Activated CD4-positive, alpha-beta T cell treated with anti-CD3 and anti-CD28 coated beads, Interleukin-2, Interleukin-6, amounts not matched to agents 100 ng/mL and 50 ng/mL, durations not matched to agents 16 hours and 8 hours (primary cell): ENCODE measurements around the gene FAM131C.
"Not testable (repeated sequence)": the region's sequence is repeated elsewhere in the genome, so short reads cannot be mapped to it uniquely, and the experiment has no call there.

Experiments used
- DNase-seq: peaks from one replicate; pipeline ENCODE4 v3.0.0-alpha.2; 2020

The FAM131C gene

DNA sequence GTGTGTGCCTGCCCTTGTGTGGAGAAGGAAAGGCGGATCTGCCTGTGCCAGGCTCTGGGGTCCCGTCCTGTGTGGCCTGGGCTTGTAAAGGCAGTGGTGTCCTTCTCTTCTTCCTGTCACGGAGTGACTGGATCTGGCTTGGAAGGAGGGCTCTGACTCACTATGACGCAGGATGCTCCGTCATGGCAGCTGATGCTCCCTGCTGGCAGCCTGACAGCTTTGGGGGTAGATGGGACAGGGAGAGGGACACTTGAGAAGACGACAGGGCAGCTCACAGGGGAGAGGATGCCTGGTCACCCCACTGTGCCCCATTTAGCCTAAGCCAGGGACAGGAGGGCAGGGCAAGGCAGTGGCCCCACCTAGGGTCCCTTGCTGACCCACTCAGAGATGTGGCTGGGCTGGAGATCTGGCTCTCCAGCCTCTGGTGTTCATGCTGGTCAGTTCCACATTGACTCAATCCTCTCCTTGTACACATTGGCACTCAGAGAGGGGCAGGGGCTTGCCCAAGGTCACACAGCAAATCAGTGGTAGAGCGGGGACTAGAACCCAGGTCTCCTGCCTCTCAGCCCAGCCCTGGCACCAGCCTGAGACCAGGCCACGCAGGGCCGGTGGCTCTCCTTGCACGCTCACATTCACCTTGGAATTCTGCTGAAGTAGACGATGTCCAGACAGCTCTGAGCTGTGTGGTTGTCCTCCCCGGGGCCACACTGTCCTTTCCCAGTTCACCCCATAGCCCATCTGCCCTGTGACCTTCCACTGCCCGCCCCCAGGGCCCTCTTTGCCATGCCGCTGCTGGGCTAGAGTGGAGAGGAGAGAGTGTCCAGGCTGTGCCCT is 2.8 kb upstream of the FAM131C start:
- no peak for DNase-seq

DNA sequence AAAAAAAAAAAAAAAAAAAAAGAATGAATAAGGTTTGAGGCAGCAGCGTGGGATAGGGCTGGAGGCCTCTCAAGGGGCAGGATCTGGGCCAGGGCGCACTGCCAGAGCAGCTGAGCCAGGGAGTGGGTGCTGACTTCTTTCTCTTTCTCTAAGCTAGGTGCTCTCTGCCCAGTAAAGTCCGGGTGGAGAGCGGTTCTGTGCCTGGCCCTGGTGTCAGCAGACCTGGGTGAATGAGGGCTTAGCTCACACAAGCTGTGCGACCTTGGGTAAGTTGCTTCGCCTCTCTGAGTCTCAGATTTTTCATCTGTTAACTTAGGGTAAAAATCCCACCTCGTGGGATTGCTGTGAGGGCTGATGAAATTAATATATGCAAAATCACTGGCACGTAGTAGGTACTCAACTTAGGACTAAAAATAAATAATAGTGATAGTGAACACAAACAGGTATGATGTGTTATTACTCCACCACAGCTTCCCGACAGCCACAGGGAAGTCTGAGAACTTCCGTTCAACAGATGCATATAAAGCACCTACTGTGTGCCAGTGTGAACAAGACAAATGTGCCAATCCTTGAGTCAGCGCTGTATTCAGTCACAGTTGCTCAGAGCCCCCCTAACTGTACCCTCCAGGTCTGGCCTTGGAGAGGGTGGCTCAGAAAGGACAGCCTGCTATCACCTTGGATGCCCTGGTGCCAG is 2.0 kb upstream of the FAM131C start:
- DNase-seq: no peak

DNA sequence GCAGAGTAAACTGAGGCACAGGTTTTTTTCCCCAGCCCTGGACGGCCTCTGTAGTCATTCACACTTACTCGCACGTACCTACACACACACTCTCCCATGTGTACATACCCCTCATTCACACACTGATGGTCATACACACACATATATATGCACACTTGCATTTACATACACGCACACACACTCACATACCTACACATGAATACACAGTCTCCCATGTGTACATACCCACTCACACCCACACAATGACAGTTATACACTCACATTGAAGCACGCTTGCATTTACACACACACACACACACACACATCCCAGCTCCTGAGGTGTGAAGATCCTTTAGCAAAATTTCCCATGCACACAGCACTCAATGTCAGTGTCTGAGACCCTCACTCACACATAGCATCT is 766 bp upstream of the FAM131C start:
- no peak for DNase-seq

GRCh38 chr1:16072616-16073484 is 601 bp downstream of the FAM131C start:
- DNase-seq: no peak

- no peak for DNase-seq
These were observed 1.4 kb downstream of the FAM131C start for GRCh38 chr1:16072095-16072494.

DNA sequence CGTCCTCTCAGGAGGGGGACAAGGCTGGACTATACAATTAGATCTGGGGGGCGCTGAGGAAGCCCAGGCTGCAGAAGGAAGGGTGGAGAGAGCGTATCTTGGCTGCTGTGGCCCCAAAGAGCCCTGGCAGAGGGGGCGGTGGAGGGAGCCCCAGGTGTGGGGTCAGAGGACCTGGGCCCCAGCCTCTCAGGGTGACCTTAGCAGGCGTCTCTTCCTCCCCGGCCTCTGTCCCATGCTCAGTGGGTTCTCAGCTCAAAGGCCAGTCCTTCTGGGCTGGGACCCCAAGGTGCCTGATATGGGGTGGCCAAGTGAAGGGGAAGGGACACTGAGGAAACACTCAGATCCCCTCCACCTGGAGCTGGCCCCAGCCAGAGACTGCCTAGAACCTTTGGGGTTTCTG is 1.8 kb downstream of the FAM131C start:
- DNase-seq: no peak

GRCh38 chr1:16070640-16071355 is 2.7 kb downstream of the FAM131C start:
- DNase-seq: no peak

- no peak for DNase-seq
These were observed 4.8 kb downstream of the FAM131C start for GRCh38 chr1:16068356-16069270.

- no peak for DNase-seq
These were observed 5.5 kb downstream of the FAM131C start for GRCh38 chr1:16067933-16068332.

- no peak for DNase-seq
These were observed 6.2 kb downstream of the FAM131C start for GRCh38 chr1:16067127-16067768.

DNA sequence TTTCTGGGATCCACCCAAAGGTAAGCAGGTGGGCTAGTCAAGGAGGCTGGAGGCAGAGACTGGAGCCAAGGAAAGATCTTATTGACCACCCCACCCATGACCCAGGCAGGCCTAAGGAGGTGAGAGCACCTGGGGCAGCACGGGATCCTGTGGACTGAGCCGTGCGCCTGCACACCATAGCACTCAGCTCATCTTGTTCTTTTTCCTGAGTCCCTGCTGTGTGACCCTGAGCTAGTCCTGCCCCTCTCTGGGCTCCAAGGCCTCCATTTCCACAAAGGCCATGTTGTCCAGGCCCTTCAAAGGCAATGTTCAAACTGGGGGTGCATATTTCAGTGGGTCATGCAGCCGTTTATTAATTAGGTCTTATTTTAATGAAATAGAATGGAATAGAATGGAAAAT is 7.2 kb downstream of the FAM131C start:
- no peak for DNase-seq

GRCh38 chr1:16065269-16065576 is 8.2 kb downstream of the FAM131C start:
- no peak for DNase-seq

GRCh38 chr1:16064536-16065268 is 8.7 kb downstream of the FAM131C start:
- DNase-seq: no peak

DNA sequence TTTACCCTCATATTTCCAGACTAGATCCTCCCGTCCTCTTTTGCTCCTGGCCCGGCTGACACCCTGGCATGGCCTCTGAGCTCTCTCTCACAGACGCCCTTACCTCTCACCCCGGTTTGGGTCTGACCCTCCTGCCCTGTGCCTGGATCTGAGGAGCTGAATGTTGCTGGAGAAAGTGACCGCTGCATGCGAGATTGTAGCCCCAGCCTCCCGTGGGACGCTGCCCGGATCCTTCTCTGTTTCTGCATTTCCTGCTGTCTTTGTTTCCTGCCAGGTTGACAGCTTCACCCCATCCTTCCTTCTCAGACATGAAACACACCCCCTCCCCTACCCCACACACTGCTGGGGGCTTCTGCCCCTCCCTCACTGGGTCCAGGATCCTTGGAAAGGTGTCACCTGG is 9.5 kb downstream of the FAM131C start:
- no peak for DNase-seq

DNA sequence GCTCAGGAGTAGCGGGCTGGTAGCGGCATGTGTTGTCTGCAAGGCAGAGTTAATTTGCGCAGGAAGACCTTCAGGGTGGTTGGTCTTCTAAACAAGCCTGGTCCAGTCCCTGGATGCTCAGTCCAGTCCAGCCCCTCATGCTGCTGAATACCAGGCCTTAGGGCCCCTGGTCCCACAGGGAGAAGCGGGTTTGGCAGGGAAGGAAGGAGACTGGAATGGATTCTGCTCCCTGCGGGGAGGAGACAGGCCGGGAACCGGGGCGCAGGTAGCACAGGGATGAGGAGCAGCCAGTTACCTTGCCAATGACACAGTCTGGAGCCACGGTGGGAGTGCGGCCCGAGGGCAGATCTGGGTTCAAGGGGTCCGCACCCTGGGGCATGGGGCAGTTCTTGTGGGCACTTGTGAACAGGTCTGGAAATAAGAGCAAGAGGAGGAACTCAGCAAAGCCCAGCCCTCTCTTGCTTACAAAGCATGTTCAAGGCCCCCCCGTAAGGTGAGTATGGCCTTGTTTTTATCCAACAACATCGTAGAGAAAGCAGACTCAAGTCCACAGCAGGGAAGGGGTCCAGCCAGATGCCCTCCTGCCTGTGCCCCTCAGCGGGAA is 10.1 kb downstream of the FAM131C start:
- DNase-seq: no peak

DNA sequence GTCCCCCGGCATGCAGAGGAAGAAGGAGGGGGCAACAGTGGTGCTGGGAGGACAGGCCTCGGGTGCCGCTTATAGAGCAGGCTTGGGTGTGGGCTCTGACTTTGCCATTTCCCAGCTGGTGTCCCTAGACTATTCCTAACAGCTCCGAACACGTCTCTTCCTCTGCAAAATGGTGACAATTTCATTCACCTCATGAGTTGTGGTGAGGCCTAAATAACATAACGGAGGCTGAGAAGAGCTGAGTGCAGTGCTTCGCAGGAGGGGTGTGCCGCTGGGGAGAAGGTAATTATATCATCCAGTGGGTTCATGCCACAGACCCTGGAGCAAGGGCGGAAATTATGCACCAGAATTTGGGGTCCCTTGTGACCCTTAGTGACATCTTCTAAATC is 10.8 kb downstream of the FAM131C start:
- DNase-seq: not testable (repeated sequence)

DNA sequence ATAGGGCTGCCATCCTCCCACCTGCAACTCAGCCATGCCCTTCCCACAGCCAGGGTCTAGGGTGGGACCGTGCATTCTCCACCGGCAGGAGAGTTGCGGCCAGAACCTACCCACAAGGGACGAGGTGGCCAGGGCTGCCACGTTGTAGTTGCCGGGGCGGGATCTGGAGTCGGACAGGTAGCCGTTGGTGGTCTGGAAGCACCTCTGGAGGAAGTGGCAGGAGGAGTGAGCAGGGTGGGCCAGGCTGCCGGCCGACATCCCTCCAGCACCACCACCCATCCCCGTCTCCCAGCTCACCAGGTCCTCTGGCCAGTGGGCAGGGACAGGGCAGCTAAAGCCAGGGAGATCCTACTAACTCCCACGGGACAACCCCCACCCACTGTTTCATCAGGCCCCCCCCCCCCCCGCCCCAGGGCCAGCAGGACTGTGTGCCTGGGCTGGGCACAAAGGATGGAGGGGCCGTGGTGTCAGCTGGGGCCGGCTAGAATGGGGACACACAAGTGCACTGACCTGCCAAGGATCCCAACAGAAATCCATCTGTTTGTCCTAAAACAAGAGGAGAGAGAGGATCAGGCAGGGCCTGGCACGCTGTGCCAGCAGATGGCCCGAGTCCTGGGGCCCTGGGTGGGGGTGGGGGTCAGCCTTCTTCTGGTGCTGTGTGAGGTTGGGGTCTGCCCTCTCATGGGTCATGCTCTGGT is 11.3 kb downstream of the FAM131C start:
- DNase-seq: not testable (repeated sequence)

DNA sequence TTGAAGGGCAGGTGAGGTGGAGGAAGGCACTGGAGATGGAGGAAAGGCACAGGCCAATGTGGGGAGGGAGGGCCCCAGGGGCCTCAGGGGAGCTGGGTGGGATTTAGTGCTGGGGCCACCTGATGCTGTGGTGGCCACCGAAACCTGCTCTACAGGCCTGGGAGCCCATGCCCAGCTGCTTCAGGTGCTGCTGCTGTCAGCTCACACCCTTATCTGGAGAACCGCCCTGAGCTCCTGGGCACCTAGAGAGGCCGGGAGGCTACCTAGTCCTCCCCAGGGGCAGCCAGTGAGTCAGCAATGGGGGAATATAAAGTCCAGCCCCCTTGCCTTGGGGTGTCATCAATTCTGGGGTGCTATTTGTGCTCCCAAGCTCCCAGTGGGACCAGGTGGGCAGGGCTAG is 12.2 kb downstream of the FAM131C start:
- no peak for DNase-seq

DNA sequence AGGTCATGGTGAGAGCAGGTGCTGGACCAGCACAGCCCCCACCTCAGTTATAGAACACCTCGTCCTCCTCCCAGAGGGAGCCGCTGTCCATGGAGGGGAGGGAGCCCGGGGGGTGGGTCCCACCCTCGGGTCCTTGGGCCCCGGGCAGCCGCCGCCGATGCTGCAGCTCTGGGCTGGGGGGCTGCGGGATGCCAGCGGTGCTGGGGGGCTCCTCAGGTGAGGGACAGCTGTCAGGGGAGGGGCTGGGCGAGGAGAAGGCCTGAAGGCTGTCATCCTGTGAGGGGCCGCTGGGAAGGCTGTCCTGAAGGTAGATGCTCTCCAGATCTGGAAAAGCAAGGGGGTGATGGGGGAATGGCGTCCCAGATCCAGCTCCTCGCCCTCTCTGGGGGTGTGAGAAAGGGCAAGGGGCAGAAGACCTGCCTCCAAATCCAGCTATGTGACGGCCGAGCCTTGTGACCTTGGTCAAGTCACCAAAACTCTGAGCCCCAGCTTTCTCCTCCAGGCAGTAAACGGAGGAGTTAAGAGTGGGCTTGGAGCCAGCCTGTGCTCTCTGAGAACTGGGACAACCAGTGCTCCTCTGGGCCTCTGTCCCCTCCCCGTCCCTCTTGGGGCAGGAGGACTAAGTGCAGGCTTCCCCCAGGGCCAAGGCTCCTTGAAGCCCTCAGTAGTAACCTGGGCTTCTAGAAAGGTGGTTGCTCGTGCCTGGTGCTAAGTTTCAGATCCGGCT is 14.9 kb downstream of the FAM131C start:
- DNase-seq: not testable (repeated sequence)
